SK-N-SH treated with all-trans-retinoic acid at 6 μM for 48 hours (cell line): ENCODE measurements around the gene RASAL1.

ENCODE experiments used
- ATAC-seq: fragments of 200-7000 bp; cut with Tn5 transposase; 3 replicates; pipeline ENCODE4 v1.9.1; 2020; ENCODE audit warnings: mild to moderate bottlenecking, moderate library complexity
- ARNTL ChIP-seq: fragments of 450-650 bp; formaldehyde crosslinking; IDR thresholded peaks from 2 replicates; pipeline ENCODE4 v1.5.0; 2020; ENCODE audit warnings: low read depth, mild to moderate bottlenecking, moderate library complexity, borderline replicate concordance
- BACH2 ChIP-seq: fragments of 250-450 bp; sonication (Bioruptor Pico); IDR thresholded peaks from 2 replicates; pipeline ENCODE4 v1.9.0; 2021; ENCODE audit warnings: mild to moderate bottlenecking, borderline replicate concordance
- CREB5 ChIP-seq: fragments of 250-450 bp; sonication (Bioruptor Pico); IDR thresholded peaks from 2 replicates; pipeline ENCODE4 v1.5.1; 2020; ENCODE audit warnings: low read depth, mild to moderate bottlenecking, moderate library complexity
- CSDC2 ChIP-seq: fragments of 250-450 bp; sonication (Bioruptor Pico); IDR thresholded peaks from 2 replicates; pipeline ENCODE4 v1.5.0; 2020; ENCODE audit warnings: mild to moderate bottlenecking, moderate library complexity
- CSRNP3 ChIP-seq: fragments of 250-450 bp; sonication (Bioruptor Pico); IDR thresholded peaks from 2 replicates; pipeline ENCODE4 v1.5.1; 2021; ENCODE audit warnings: mild to moderate bottlenecking, moderate library complexity
- ESRRG ChIP-seq: fragments of 250-450 bp; sonication (Bioruptor Pico); IDR thresholded peaks from 2 replicates; pipeline ENCODE4 v1.6.1; 2021; ENCODE audit warnings: mild to moderate bottlenecking
- GLIS3 ChIP-seq: fragments of 250-450 bp; sonication (Bioruptor Pico); IDR thresholded peaks from 2 replicates; pipeline ENCODE4 v1.5.0; 2020; ENCODE audit warnings: mild to moderate bottlenecking, moderate library complexity
- OSR1 ChIP-seq: fragments of 250-450 bp; sonication (Bioruptor Pico); IDR thresholded peaks from 2 replicates; pipeline ENCODE4 v1.8.0; 2022; ENCODE audit warnings: moderate library complexity, mild to moderate bottlenecking, inconsistent platforms
- PATZ1 ChIP-seq: fragments of 250-450 bp; sonication (Bioruptor Pico); IDR thresholded peaks from 2 replicates; pipeline ENCODE4 v1.8.0; 2020; ENCODE audit warnings: mild to moderate bottlenecking, moderate library complexity, borderline replicate concordance
- POU6F1 ChIP-seq: fragments of 250-450 bp; sonication (Bioruptor Pico); IDR thresholded peaks from 2 replicates; pipeline ENCODE4 v1.8.0; 2021; ENCODE audit warnings: low read depth, mild to moderate bottlenecking, moderate library complexity, borderline replicate concordance
- PPARA ChIP-seq: fragments of 250-450 bp; sonication (Bioruptor Pico); IDR thresholded peaks from 2 replicates; pipeline ENCODE4 v1.5.0; 2020; ENCODE audit warnings: mild to moderate bottlenecking, borderline replicate concordance
- RARB ChIP-seq: fragments of 250-450 bp; sonication (Bioruptor Pico); IDR thresholded peaks from 2 replicates; pipeline ENCODE4 v1.8.0; 2021; ENCODE audit warnings: mild to moderate bottlenecking, moderate library complexity
- SNAI2 ChIP-seq: fragments of 250-450 bp; sonication (Bioruptor Pico); IDR thresholded peaks from 2 replicates; pipeline ENCODE4 v1.5.0; 2020; ENCODE audit warnings: mild to moderate bottlenecking, moderate library complexity
- TCF4 ChIP-seq: fragments of 250-450 bp; sonication (Bioruptor Pico); IDR thresholded peaks from 2 replicates; pipeline ENCODE4 v1.8.0; 2021; ENCODE audit warnings: mild to moderate bottlenecking, moderate library complexity, borderline replicate concordance
- TOX ChIP-seq: fragments of 250-450 bp; sonication (Bioruptor Pico); IDR thresholded peaks from 2 replicates; pipeline ENCODE4 v1.8.0; 2021; ENCODE audit warnings: mild to moderate bottlenecking, moderate library complexity, borderline replicate concordance
- ZC3H10 ChIP-seq: fragments of 250-450 bp; sonication (Bioruptor Pico); IDR thresholded peaks from 2 replicates; pipeline ENCODE4 v1.5.1; 2021; ENCODE audit warnings: mild to moderate bottlenecking, moderate library complexity
- ZFP30 ChIP-seq: fragments of 450-650 bp; formaldehyde crosslinking; IDR thresholded peaks from 2 replicates; pipeline ENCODE4 v1.5.0; 2022; ENCODE audit warnings: mild to moderate bottlenecking, moderate library complexity
- ZNF70 ChIP-seq: fragments of 450-650 bp; formaldehyde crosslinking; IDR thresholded peaks from 2 replicates; pipeline ENCODE4 v1.5.0; 2020; ENCODE audit warnings: mild to moderate bottlenecking, moderate library complexity
- ZNF8 ChIP-seq: fragments of 450-650 bp; formaldehyde crosslinking; IDR thresholded peaks from 2 replicates; pipeline ENCODE4 v1.5.0; 2020; ENCODE audit warnings: mild to moderate bottlenecking, moderate library complexity

RASAL1 gene

GRCh38 chr12:113165521-113166450, 30.2 kb upstream of the RASAL1 start (continued):
- TF ChIP-seq POU6F1 (CRISPR knock-in tag): no peak
- no peak for TF ChIP-seq ESRRG (CRISPR knock-in tag)
- no peak for TF ChIP-seq ZNF8 (CRISPR knock-in tag)
- no peak for TF ChIP-seq PATZ1 (CRISPR knock-in tag)
- no peak for TF ChIP-seq OSR1 (CRISPR knock-in tag)
- TF ChIP-seq ZC3H10 (CRISPR knock-in tag): no peak
- TF ChIP-seq ZFP30 (CRISPR knock-in tag): no peak
- no peak for TF ChIP-seq CSDC2
- no peak for TF ChIP-seq PPARA (CRISPR knock-in tag)
- no peak for TF ChIP-seq RARB (CRISPR knock-in tag)
- no peak for TF ChIP-seq BACH2 (CRISPR knock-in tag)

- ATAC-seq: no peak
- TF ChIP-seq ZFP30 (CRISPR knock-in tag) (no peak), OSR1 (CRISPR knock-in tag) (no peak), PATZ1 (CRISPR knock-in tag) (no peak), ZNF8 (CRISPR knock-in tag) (no peak), SNAI2 (CRISPR knock-in tag) (no peak), POU6F1 (CRISPR knock-in tag) (no peak), GLIS3 (CRISPR knock-in tag) (no peak), BACH2 (CRISPR knock-in tag) (no peak), CSRNP3 (no peak), ARNTL (CRISPR knock-in tag) (no peak), ZNF70 (no peak), CSDC2 (no peak), ESRRG (CRISPR knock-in tag) (no peak), TOX (CRISPR knock-in tag) (no peak), CREB5 (CRISPR knock-in tag) (no peak), TCF4 (no peak), PPARA (CRISPR knock-in tag) (no peak), ZC3H10 (CRISPR knock-in tag) (no peak)
These were observed 28.5 kb upstream of the RASAL1 start for GRCh38 chr12:113164014-113164413.
